Gastrocnemius medialis (tissue), 4 donors: ENCODE results near the gene SLC12A7.

Source experiments
- POLR2A ChIP-seq, 2 donors: fragments of 450-650 bp; IDR thresholded peaks; one replicate each; pipeline ENCODE4 v1.6.1; 2017; ENCODE audit warnings: antibody characterized with exemption in 2 of 2, mild to moderate bottlenecking in 2 of 2, moderate library complexity in 2 of 2
- TF ChIP-seq, protein P1 (sequence below), 5 experiments: fragments of 450-650 bp in 3 of 5; fragments of 200-600 bp in 2 of 5; sonication (generic) in 2 of 5; IDR thresholded peaks in 4 of 5; conservative IDR thresholded peaks in 1 of 5; 1 replicate in 4 of 5; 2 replicates in 1 of 5; pipeline ENCODE4 v1.5.1; 2016 to 2019; ENCODE audit warnings: antibody characterized with exemption in 5 of 5, mild to moderate bottlenecking in 3 of 5, moderate library complexity in 3 of 5

DNA sequence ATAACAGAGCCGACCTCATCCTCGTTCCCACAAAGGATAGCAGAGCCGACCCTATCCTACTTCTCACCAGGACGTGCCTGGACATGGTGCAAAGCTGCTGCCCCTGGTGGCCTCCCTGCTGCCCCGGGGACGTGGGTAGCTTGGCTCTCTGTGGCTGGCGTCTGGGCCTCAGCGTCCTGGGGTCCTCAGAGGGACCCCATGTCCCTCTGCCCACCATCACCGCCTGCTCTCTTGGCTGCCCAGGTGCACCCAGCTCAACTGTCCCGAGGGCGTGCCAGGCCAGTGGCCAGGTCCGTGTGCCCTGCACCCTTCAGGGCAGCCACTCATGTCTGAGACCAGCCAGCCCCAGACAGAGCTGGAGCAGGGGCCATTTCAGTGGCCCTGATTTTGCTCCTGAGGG, 94.8 kb downstream of the SLC12A7 start:
- TF ChIP-seq, protein P1, sequence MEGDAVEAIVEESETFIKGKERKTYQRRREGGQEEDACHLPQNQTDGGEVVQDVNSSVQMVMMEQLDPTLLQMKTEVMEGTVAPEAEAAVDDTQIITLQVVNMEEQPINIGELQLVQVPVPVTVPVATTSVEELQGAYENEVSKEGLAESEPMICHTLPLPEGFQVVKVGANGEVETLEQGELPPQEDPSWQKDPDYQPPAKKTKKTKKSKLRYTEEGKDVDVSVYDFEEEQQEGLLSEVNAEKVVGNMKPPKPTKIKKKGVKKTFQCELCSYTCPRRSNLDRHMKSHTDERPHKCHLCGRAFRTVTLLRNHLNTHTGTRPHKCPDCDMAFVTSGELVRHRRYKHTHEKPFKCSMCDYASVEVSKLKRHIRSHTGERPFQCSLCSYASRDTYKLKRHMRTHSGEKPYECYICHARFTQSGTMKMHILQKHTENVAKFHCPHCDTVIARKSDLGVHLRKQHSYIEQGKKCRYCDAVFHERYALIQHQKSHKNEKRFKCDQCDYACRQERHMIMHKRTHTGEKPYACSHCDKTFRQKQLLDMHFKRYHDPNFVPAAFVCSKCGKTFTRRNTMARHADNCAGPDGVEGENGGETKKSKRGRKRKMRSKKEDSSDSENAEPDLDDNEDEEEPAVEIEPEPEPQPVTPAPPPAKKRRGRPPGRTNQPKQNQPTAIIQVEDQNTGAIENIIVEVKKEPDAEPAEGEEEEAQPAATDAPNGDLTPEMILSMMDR (IDR thresholded peaks at IDR 0.05 in 4 of 5, conservative IDR thresholded peaks at IDR 0.05 in 1 of 5): no peak
- no peak for TF ChIP-seq POLR2A (IDR thresholded peaks at IDR 0.05)
